Neuronal stem cell (in vitro differentiated cells): ENCODE measurements around the gene GLIS1.

ENCODE experiments used
- DNase-seq: peaks from one replicate; pipeline ENCODE4 v3.0.0-alpha.2; 2013; ENCODE audit warnings: low spot score
- H2AFZ ChIP-seq: one replicate; pipeline ENCODE4 v1.6.1; 2013; ENCODE audit warnings: mild to moderate bottlenecking, low read length, inconsistent platforms
- H2AK5ac ChIP-seq: 2 replicates; pipeline ENCODE4 v1.6.1; 2013; ENCODE audit warnings: low read depth, mild to moderate bottlenecking, inconsistent platforms, low read length, moderate library complexity, mixed read lengths
- H2BK120ac ChIP-seq: 2 replicates; pipeline ENCODE4 v1.6.1; 2013; ENCODE audit warnings: low read depth, mild to moderate bottlenecking, inconsistent platforms, low read length, moderate library complexity, mixed read lengths
- H2BK12ac ChIP-seq: one replicate; pipeline ENCODE4 v1.6.1; 2013; ENCODE audit warnings: low read length, inconsistent platforms
- H2BK15ac ChIP-seq: 2 replicates; pipeline ENCODE4 v1.6.1; 2013; ENCODE audit warnings: mild to moderate bottlenecking, low read length, inconsistent platforms, mixed read lengths
- H2BK5ac ChIP-seq: one replicate; pipeline ENCODE4 v1.6.1; 2013; ENCODE audit warnings: inconsistent platforms, mild to moderate bottlenecking, low read length, moderate library complexity
- H3K14ac ChIP-seq: one replicate; pipeline ENCODE4 v1.6.1; 2013; ENCODE audit warnings: low read length, inconsistent platforms
- H3K18ac ChIP-seq: 2 replicates; pipeline ENCODE4 v1.6.1; 2013; ENCODE audit warnings: low read length, inconsistent platforms
- H3K23ac ChIP-seq: 2 replicates; pipeline ENCODE4 v1.6.1; 2013; ENCODE audit warnings: low read depth, mild to moderate bottlenecking, mixed read lengths, low read length, inconsistent platforms; ENCODE audit not compliant: poor library complexity
- H3K27ac ChIP-seq: replicated peaks from 3 replicates; pipeline ENCODE4 v1.5.1; 2013; ENCODE audit warnings: low read length, inconsistent platforms
- H3K27me3 ChIP-seq, 3 experiments: 2 replicates each; pipeline ENCODE4 v1.6.1; 2013; ENCODE audit warnings: low read length in 3 of 3, mild to moderate bottlenecking in 2 of 3, inconsistent platforms in 1 of 3, low read depth in 1 of 3, mixed read lengths in 1 of 3, moderate library complexity in 1 of 3; ENCODE audit not compliant: control insufficient read depth in 3 of 3, insufficient read depth in 3 of 3
- H3K36me3 ChIP-seq, 2 donors: replicated peaks in 1 of 2; 2 replicates each; pipeline ENCODE4 v1.6.1; 2013; ENCODE audit warnings: low read length in 2 of 2; ENCODE audit not compliant: control insufficient read depth in 2 of 2, insufficient read depth in 2 of 2
- H3K4ac ChIP-seq: 2 replicates; pipeline ENCODE4 v1.6.1; 2013; ENCODE audit warnings: inconsistent platforms, mild to moderate bottlenecking, low read length, moderate library complexity
- H3K4me1 ChIP-seq, 2 donors: 1 replicate in 1 of 2; 2 replicates in 1 of 2; pipeline ENCODE4 v1.6.1; 2013; ENCODE audit warnings: low read length in 2 of 2, low read depth in 1 of 2; ENCODE audit not compliant: control insufficient read depth in 2 of 2, insufficient read depth in 1 of 2
- H3K4me2 ChIP-seq: one replicate; pipeline ENCODE4 v1.6.1; 2013; ENCODE audit warnings: mild to moderate bottlenecking, low read length, inconsistent platforms; ENCODE audit not compliant: insufficient read depth, poor library complexity, severe bottlenecking
- H3K4me3 ChIP-seq, 2 donors: 2 replicates each; pipeline ENCODE4 v1.5.1; 2013; ENCODE audit warnings: low read length in 2 of 2, mild to moderate bottlenecking in 2 of 2, inconsistent platforms in 1 of 2, moderate library complexity in 1 of 2
- H3K79me1 ChIP-seq: one replicate; pipeline ENCODE4 v1.6.1; 2013; ENCODE audit warnings: low read depth, mild to moderate bottlenecking, inconsistent platforms, low read length, moderate library complexity
- H3K9ac ChIP-seq: one replicate; pipeline ENCODE4 v1.6.1; 2013; ENCODE audit warnings: mild to moderate bottlenecking, low read depth, low read length, inconsistent platforms; ENCODE audit not compliant: poor library complexity
- H3K9me3 ChIP-seq, 2 donors: replicated peaks in 1 of 2; 2 replicates each; pipeline versions ENCODE3 to v1.6.1; 2013; ENCODE audit warnings: low read length in 2 of 2, mild to moderate bottlenecking in 2 of 2, inconsistent platforms in 1 of 2, low read depth in 1 of 2, mixed read lengths in 1 of 2, moderate library complexity in 1 of 2; ENCODE audit not compliant: control insufficient read depth in 2 of 2, insufficient read depth in 1 of 2
- H4K8ac ChIP-seq: one replicate; pipeline ENCODE4 v1.6.1; 2013; ENCODE audit warnings: low read depth, mild to moderate bottlenecking, inconsistent platforms, low read length, moderate library complexity
- H4K91ac ChIP-seq: one replicate; pipeline ENCODE4 v1.6.1; 2013; ENCODE audit warnings: low read length, low read depth, mild to moderate bottlenecking, inconsistent platforms; ENCODE audit not compliant: poor library complexity
- WGBS, 2 donors: extraction: QIAGEN DNeasy Blood & Tissue Kit; methylation state at CpG; one replicate each; pipeline ENCODE4 v1.1.7; 2013; ENCODE audit warnings: missing lambda C conversion rate in 2 of 2, mixed read lengths in 1 of 2; ENCODE audit not compliant: insufficient read length in 2 of 2, insufficient replicate concordance in 1 of 2; ENCODE audit errors: extremely low coverage in 2 of 2; 5-methylcytosine and 5-hydroxymethylcytosine counted together

The GLIS1 gene

GRCh38 chr1:53641481-53642214 lies 97.3 kb downstream of the GLIS1 start:
- H2BK120ac ChIP-seq = no peak overlapping the region
- H2AFZ ChIP-seq = no peak overlapping the region
- WGBS, 2 donors = no CpG with 5 or more reads among the region's 9 CpGs
- H2BK15ac ChIP-seq = no peak overlapping the region
- H2BK12ac ChIP-seq = no peak overlapping the region
- H3K4me2 ChIP-seq = no peak overlapping the region
- peak overlapping the region in 1 of 2 donors; percentile 16 for H3K4me3 ChIP-seq
- no peak overlapping the region for H2BK5ac ChIP-seq
- H2AK5ac ChIP-seq = no peak overlapping the region
- no peak overlapping the region for H3K4ac ChIP-seq
- H3K18ac ChIP-seq = peak overlapping the region; percentile 86
- H3K27ac ChIP-seq = no peak overlapping the region
- no peak overlapping the region for H3K23ac ChIP-seq
- no peaks in the 10 kb centered on the region for H3K79me1 ChIP-seq
- no peak for DNase-seq
- H3K27me3 ChIP-seq = peaks cover 0 to 24% (median 0%) of the 10 kb centered on the region in 3 experiments
- H4K8ac ChIP-seq = no peak overlapping the region
- H3K9ac ChIP-seq = no peak overlapping the region
- no peaks in the 10 kb centered on the region for H3K36me3 ChIP-seq
- peaks cover 2 to 3% of the 10 kb centered on the region in 2 donors for H3K4me1 ChIP-seq
- no peak overlapping the region for H4K91ac ChIP-seq
- H3K14ac ChIP-seq = no peak overlapping the region
- H3K9me3 ChIP-seq = no peaks in the 10 kb centered on the region

GRCh38 chr1:53640701-53641075 lies 98.3 kb downstream of the GLIS1 start:
- WGBS, 2 donors = no CpG with 5 or more reads among the region's 6 CpGs
- Histone ChIP-seq H3K4me3 (no peak overlapping the region), H3K79me1 (no peaks in the 10 kb centered on the region), H3K27me3 (peaks cover 0 to 27% (median 0%) of the 10 kb centered on the region in 3 experiments), H3K18ac (no peak overlapping the region), H4K8ac (no peak overlapping the region), H2BK12ac (no peak overlapping the region), H3K14ac (no peak overlapping the region), H2BK120ac (no peak overlapping the region), H3K4me2 (no peak overlapping the region), H3K9me3 (no peaks in the 10 kb centered on the region), H2AFZ (no peak overlapping the region), H3K9ac (no peak overlapping the region), H3K23ac (no peak overlapping the region), H2AK5ac (no peak overlapping the region), H3K4me1 (peaks cover 1 to 2% of the 10 kb centered on the region in 2 donors), H3K4ac (no peak overlapping the region), H3K27ac (no peak overlapping the region), H2BK15ac (no peak overlapping the region), H2BK5ac (no peak overlapping the region), H3K36me3 (no peaks in the 10 kb centered on the region), H4K91ac (no peak overlapping the region)
- DNase-seq = no peak

GRCh38 chr1:53639996-53640700 lies 98.8 kb downstream of the GLIS1 start:
- H3K18ac ChIP-seq = no peak overlapping the region
- no peak overlapping the region for H3K4ac ChIP-seq
- H3K4me3 ChIP-seq = no peak overlapping the region
- H3K4me2 ChIP-seq = no peak overlapping the region
- peak overlapping the region; percentile 33 for H3K9ac ChIP-seq
- H2AFZ ChIP-seq = no peak overlapping the region
- no peaks in the 10 kb centered on the region for H3K9me3 ChIP-seq
- no peak overlapping the region for H2BK120ac ChIP-seq
- no peak overlapping the region for H3K14ac ChIP-seq
- no peaks in the 10 kb centered on the region for H3K36me3 ChIP-seq
- no peak overlapping the region for H2BK12ac ChIP-seq
- H2BK15ac ChIP-seq = no peak overlapping the region
- peak overlapping the region; percentile 42 for H2AK5ac ChIP-seq
- H3K23ac ChIP-seq = no peak overlapping the region
- no CpG with 5 or more reads among the region's 4 CpGs for WGBS, 2 donors
- DNase-seq = no peak
- peaks cover 0 to 27% (median 0%) of the 10 kb centered on the region in 3 experiments for H3K27me3 ChIP-seq
- H4K8ac ChIP-seq = no peak overlapping the region
- no peak overlapping the region for H4K91ac ChIP-seq
- H3K79me1 ChIP-seq = no peaks in the 10 kb centered on the region
- no peak overlapping the region for H3K27ac ChIP-seq
- H3K4me1 ChIP-seq = no peaks in the 10 kb centered on the region
- no peak overlapping the region for H2BK5ac ChIP-seq

GRCh38 chr1:53639251-53639763 lies 99.7 kb downstream of the GLIS1 start:
- H4K8ac ChIP-seq = no peak overlapping the region
- DNase-seq = no peak
- H2AFZ ChIP-seq = no peak overlapping the region
- no peak overlapping the region for H3K18ac ChIP-seq
- H3K27me3 ChIP-seq = peaks cover 0 to 27% (median 0%) of the 10 kb centered on the region in 3 experiments
- peaks cover 2 to 5% of the 10 kb centered on the region in 2 donors for H3K4me1 ChIP-seq
- H3K23ac ChIP-seq = no peak overlapping the region
- H3K4me2 ChIP-seq = no peak overlapping the region
- H4K91ac ChIP-seq = no peak overlapping the region
- H3K4me3 ChIP-seq = no peak overlapping the region
- no peak overlapping the region for H2BK5ac ChIP-seq
- WGBS, 2 donors = no CpG with 5 or more reads among the region's 16 CpGs
- H2AK5ac ChIP-seq = no peak overlapping the region
- no peak overlapping the region for H3K9ac ChIP-seq
- no peaks in the 10 kb centered on the region for H3K36me3 ChIP-seq
- H3K14ac ChIP-seq = no peak overlapping the region
- H3K4ac ChIP-seq = no peak overlapping the region
- H3K9me3 ChIP-seq = no peaks in the 10 kb centered on the region
- no peak overlapping the region for H2BK120ac ChIP-seq
- no peaks in the 10 kb centered on the region for H3K79me1 ChIP-seq
- H2BK12ac ChIP-seq = no peak overlapping the region
- no peak overlapping the region for H2BK15ac ChIP-seq
- H3K27ac ChIP-seq = no peak overlapping the region
